ENCODE measurements around the gene COL23A1.

DNA sequence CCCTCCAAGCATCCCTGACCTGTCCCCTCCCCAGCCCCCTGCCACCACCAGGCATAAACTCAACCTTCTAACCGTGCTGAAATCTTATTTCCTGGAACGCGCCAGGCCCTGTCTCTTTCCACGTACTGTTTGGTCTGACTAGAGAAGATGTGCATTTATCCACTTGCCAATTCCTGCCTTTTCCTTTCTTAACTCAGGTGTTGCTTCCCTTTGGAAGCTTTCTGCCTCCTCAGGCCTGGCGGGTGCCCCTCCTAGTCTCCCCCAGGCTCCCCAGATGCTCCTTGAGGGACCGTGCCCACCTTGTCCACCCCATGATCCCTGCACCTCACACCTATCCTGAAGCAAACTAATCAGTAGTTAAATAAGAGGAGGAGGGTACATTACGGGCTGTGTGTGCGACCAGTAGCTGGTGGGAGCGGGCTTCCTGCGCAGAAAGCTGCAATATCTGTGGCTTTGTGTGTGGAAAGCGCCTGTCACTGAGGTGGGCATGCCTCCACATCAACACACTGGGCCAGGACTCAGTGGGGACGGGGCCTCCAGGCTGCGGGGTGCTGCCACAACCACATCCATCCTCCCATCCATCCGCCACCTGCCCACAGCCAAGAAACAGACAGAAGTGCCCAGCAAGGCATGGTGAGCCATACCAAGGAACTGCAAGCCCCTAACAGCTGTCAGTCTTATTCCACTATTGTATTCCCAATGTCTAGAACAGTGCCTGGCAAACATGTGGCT, 73.5 kb downstream of the COL23A1 start:
- TF ChIP-seq CTCF (IDR thresholded peaks at IDR 0.05) (no peak), EZH2 (IDR thresholded peaks at IDR 0.05; ENCODE audit: borderline replicate concordance, insufficient read depth, low read depth, low read length, poor library complexity, severe bottlenecking) (no peak)

Measured in B cell (primary cell).